Hepatocyte (in vitro differentiated cells): Measurements from ENCODE around the gene CCR9. TPM values are rescaled to one million over a fixed set of nuclear protein-coding genes. Genes with fewer than 3 reads are reported as not detected.

Source experiments
- DNase-seq: peaks from one replicate; pipeline ENCODE4 v3.0.0-alpha.2; 2016; ENCODE audit warnings: low spot score
- H2AFZ ChIP-seq: fragments of 200-600 bp; sonication (generic); 2 replicates; pipeline ENCODE4 v1.6.0; 2016; ENCODE audit warnings: antibody characterized with exemption, mild to moderate bottlenecking
- H3K27ac ChIP-seq: fragments of 200-600 bp; sonication (generic); 2 replicates; pipeline ENCODE4 v1.5.1; 2016; ENCODE audit warnings: mild to moderate bottlenecking
- H3K27me3 ChIP-seq: fragments of 200-600 bp; sonication (generic); 2 replicates; pipeline ENCODE4 v1.6.1; 2016
- H3K36me3 ChIP-seq: fragments of 200-600 bp; sonication (generic); replicated peaks from 2 replicates; pipeline ENCODE4 v1.5.1; 2016; ENCODE audit warnings: low read depth; ENCODE audit not compliant: insufficient read depth
- H3K4me1 ChIP-seq: fragments of 200-600 bp; sonication (generic); 2 replicates; pipeline ENCODE4 v1.5.1; 2016; ENCODE audit warnings: mild to moderate bottlenecking, moderate library complexity; ENCODE audit not compliant: insufficient read depth
- H3K4me2 ChIP-seq: fragments of 200-600 bp; sonication (generic); 2 replicates; pipeline ENCODE4 v1.6.0; 2016
- H3K4me3 ChIP-seq: fragments of 200-600 bp; sonication (generic); 2 replicates; pipeline ENCODE4 v1.5.1; 2016; ENCODE audit warnings: mild to moderate bottlenecking
- H3K79me2 ChIP-seq: fragments of 200-600 bp; sonication (generic); 2 replicates; pipeline ENCODE4 v1.6.0; 2017; ENCODE audit warnings: mild to moderate bottlenecking
- H3K9me2 ChIP-seq: fragments of 200-600 bp; sonication (generic); replicated peaks from 2 replicates; pipeline ENCODE4 v1.6.0; 2017; ENCODE audit warnings: mild to moderate bottlenecking; ENCODE audit not compliant: insufficient read depth
- H3K9me3 ChIP-seq: fragments of 200-600 bp; sonication (generic); 2 replicates; pipeline ENCODE4 v1.5.1; 2016; ENCODE audit warnings: low read depth, mild to moderate bottlenecking
- H4K20me1 ChIP-seq: fragments of 200-600 bp; sonication (generic); 2 replicates; pipeline ENCODE4 v1.6.0; 2016; ENCODE audit warnings: mild to moderate bottlenecking; ENCODE audit not compliant: insufficient read depth, poor library complexity, severe bottlenecking
- EZH2 ChIP-seq: fragments of 200-600 bp; sonication (generic); IDR thresholded peaks from 2 replicates; pipeline ENCODE4 v1.6.1; 2016; ENCODE audit warnings: antibody characterized with exemption, mild to moderate bottlenecking, borderline replicate concordance
- EZH2phosphoT487 ChIP-seq: fragments of 200-600 bp; sonication (generic); IDR thresholded peaks from one replicate; pipeline ENCODE4 v1.6.1; 2018; ENCODE audit warnings: antibody characterized with exemption, mild to moderate bottlenecking, low read depth, moderate library complexity; ENCODE audit not compliant: unreplicated experiment, severe bottlenecking
- WGBS: methylation state at CpG from one replicate; pipeline ENCODE4 v1.1.6; 2016; ENCODE audit warnings: low lambda C conversion rate; ENCODE audit errors: missing lambda C conversion rate; 5-methylcytosine and 5-hydroxymethylcytosine counted together
- polyA plus RNA-seq: library from polyadenylated mRNA; unstranded; fragments of >200 nt; fragmentation: Nextera tagmentation; extraction: Ambion mirVana; gene quantifications from 2 replicates; pipeline ENCODE4 v1.2.1, GENCODE V29; 2016
- small RNA-seq: library from RNA; depleted of rRNA; stranded (forward); fragments of <200 nt; gene quantifications from one replicate; pipeline ENCODE3, GENCODE V24; 2014
- total RNA-seq: library from RNA; depleted of rRNA; stranded (reverse); fragments of >200 nt; gene quantifications from 2 replicates; pipeline ENCODE4 v1.2.3, GENCODE V29; 2014
- TF ChIP-seq, protein P1 (sequence below): fragments of 200-600 bp; sonication (generic); IDR thresholded peaks from 2 replicates; pipeline ENCODE4 v1.5.1; 2016; ENCODE audit warnings: antibody characterized with exemption, mild to moderate bottlenecking; ENCODE audit not compliant: poor library complexity

CCR9 gene
- total and polyA plus RNA-seq, 2 experiments from 2014 or later: 0.20 TPM; not detected in 1

- no peak for TF ChIP-seq EZH2phosphoT487
- TF ChIP-seq, protein P1, sequence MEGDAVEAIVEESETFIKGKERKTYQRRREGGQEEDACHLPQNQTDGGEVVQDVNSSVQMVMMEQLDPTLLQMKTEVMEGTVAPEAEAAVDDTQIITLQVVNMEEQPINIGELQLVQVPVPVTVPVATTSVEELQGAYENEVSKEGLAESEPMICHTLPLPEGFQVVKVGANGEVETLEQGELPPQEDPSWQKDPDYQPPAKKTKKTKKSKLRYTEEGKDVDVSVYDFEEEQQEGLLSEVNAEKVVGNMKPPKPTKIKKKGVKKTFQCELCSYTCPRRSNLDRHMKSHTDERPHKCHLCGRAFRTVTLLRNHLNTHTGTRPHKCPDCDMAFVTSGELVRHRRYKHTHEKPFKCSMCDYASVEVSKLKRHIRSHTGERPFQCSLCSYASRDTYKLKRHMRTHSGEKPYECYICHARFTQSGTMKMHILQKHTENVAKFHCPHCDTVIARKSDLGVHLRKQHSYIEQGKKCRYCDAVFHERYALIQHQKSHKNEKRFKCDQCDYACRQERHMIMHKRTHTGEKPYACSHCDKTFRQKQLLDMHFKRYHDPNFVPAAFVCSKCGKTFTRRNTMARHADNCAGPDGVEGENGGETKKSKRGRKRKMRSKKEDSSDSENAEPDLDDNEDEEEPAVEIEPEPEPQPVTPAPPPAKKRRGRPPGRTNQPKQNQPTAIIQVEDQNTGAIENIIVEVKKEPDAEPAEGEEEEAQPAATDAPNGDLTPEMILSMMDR: no peak
- no peak for TF ChIP-seq EZH2
- H3K27ac ChIP-seq: no peak overlapping the region
- H3K4me2 ChIP-seq: no peak overlapping the region
- H4K20me1 ChIP-seq: no peaks in the 10 kb centered on the region
- DNase-seq: no peak
- H3K79me2 ChIP-seq: no peaks in the 10 kb centered on the region
- peaks cover 7% of the 10 kb centered on the region for H3K4me1 ChIP-seq
- H3K9me2 ChIP-seq: no peaks in the 10 kb centered on the region
- 87% methylated on average over 6 of the region's 6 CpGs for WGBS
- no peaks in the 10 kb centered on the region for H3K27me3 ChIP-seq
- no peaks in the 10 kb centered on the region for H3K9me3 ChIP-seq
- no peak overlapping the region for H3K4me3 ChIP-seq
- H3K36me3 ChIP-seq: no peaks in the 10 kb centered on the region
- H2AFZ ChIP-seq: no peak overlapping the region
Measured at GRCh38 chr3:45951946-45952345, 65.6 kb downstream of the CCR9 start.

GRCh38 chr3:45952456-45952855 lies 66.1 kb downstream of the CCR9 start:
- H4K20me1 ChIP-seq: no peaks in the 10 kb centered on the region
- H3K27me3 ChIP-seq: no peaks in the 10 kb centered on the region
- DNase-seq: no peak
- H3K4me3 ChIP-seq: no peak overlapping the region
- TF ChIP-seq EZH2phosphoT487 (no peak), EZH2 (no peak)
- TF ChIP-seq, protein P1: no peak
- no peak overlapping the region for H2AFZ ChIP-seq
- no peaks in the 10 kb centered on the region for H3K79me2 ChIP-seq
- H3K27ac ChIP-seq: no peak overlapping the region
- no peaks in the 10 kb centered on the region for H3K9me3 ChIP-seq
- no peak overlapping the region for H3K4me2 ChIP-seq
- 78% methylated on average over 4 of the region's 4 CpGs for WGBS
- H3K9me2 ChIP-seq: no peaks in the 10 kb centered on the region
- no peaks in the 10 kb centered on the region for H3K36me3 ChIP-seq
- peaks cover 7% of the 10 kb centered on the region for H3K4me1 ChIP-seq

Small RNA genes lying within 50 kb of the gene (small RNA-seq; reads per million reads assigned to genes)
- gene RF00019: not detected

Other genes starting within 250 kb of the CCR9 start
- gene SACM1L, start 197.1 kb upstream of the CCR9 start, total RNA-seq: 54.4 and 61.6 TPM in 2 replicates
- 26.3 and 28.1 TPM in 2 replicates for gene SACM1L, start 197.1 kb upstream of the CCR9 start, polyA plus RNA-seq
- gene SLC6A20, start 90.0 kb upstream of the CCR9 start, total RNA-seq: 9.6 and 11.5 TPM in 2 replicates
- 3.7 and 5.7 TPM in 2 replicates for gene SLC6A20, start 90.0 kb upstream of the CCR9 start, polyA plus RNA-seq
- gene LZTFL1, start 44.4 kb upstream of the CCR9 start, total RNA-seq: 24.8 and 25.1 TPM in 2 replicates
- 11.7 and 14.3 TPM in 2 replicates for gene LZTFL1, start 44.4 kb upstream of the CCR9 start, polyA plus RNA-seq
- gene CXCR6, start 56.9 kb downstream of the CCR9 start, total RNA-seq: not detected in 2 replicates
- 0.33 TPM in 1 of 2 replicates, not detected in the other for gene CXCR6, start 56.9 kb downstream of the CCR9 start, polyA plus RNA-seq
- gene FYCO1, start 109.3 kb downstream of the CCR9 start, total RNA-seq: 23.0 and 26.8 TPM in 2 replicates
- 7.5 and 9.0 TPM in 2 replicates for gene FYCO1, start 109.3 kb downstream of the CCR9 start, polyA plus RNA-seq
- gene XCR1, start 140.9 kb downstream of the CCR9 start, total RNA-seq: 0.27 and 0.40 TPM in 2 replicates
- 0.30 and 0.86 TPM in 2 replicates for gene XCR1, start 140.9 kb downstream of the CCR9 start, polyA plus RNA-seq